DMS79 treated with DMSO at 0.1 percent for 48 hours (cell line): Measurements from ENCODE around the gene KCNQ5.

Experiments used
- DNase-seq: peaks from one replicate; lab custom pipeline; 2025; lab: John Stamatoyannopoulos, UW

Gene KCNQ5

DNA sequence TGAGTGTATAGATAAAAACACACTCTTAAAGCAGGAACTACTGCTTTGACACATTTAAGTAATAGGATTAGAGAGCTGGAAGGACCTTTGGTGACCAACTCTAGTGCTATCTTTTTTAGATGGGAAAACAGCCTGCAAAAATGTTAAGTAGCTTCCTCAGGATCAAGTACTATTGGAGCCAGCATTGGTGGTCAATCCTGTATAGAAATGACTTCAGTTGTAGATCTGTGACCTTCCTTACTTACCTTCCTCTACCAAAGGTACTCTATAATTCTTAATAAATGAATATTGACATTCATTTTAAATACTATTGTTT is 18.7 kb downstream of the KCNQ5 start:
- no peak for DNase-seq

DNA sequence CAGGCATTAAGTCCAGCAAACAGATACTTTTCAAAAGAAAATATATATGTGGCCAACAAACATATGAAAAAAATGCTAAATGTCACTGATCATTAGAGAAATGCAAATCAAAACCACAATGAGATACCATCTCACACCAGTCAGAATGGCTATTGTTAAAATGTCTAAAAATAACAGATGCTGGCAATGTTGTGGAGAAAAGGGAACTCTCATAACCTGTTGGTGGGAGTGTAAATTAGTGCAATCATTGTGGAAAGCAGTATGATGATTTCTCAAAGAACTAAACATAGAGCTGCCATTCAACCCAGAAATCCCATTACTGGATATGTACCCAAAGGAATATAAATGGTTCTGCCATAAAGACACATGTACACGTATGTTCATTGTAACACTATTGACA is 20.6 kb downstream of the KCNQ5 start:
- no peak for DNase-seq

DNA sequence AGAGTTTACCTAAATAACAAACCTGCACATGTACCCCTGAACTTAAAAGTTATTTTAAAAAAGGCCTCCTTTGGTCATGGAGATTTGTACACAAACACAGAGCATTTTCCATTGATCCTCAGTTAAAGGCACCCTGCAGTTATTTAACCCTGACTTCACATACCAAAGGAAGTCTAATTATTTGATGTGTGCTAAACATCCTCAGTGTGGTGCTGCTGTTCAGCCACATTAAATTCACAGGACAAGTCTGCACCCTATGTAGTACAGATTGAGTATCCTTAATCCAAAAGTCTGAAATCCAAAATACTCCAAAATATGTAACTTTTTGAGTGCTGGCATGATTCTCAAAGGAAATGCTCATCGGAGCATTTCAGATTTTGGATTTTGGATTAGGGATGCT is 21.4 kb downstream of the KCNQ5 start:
- no peak for DNase-seq

DNA sequence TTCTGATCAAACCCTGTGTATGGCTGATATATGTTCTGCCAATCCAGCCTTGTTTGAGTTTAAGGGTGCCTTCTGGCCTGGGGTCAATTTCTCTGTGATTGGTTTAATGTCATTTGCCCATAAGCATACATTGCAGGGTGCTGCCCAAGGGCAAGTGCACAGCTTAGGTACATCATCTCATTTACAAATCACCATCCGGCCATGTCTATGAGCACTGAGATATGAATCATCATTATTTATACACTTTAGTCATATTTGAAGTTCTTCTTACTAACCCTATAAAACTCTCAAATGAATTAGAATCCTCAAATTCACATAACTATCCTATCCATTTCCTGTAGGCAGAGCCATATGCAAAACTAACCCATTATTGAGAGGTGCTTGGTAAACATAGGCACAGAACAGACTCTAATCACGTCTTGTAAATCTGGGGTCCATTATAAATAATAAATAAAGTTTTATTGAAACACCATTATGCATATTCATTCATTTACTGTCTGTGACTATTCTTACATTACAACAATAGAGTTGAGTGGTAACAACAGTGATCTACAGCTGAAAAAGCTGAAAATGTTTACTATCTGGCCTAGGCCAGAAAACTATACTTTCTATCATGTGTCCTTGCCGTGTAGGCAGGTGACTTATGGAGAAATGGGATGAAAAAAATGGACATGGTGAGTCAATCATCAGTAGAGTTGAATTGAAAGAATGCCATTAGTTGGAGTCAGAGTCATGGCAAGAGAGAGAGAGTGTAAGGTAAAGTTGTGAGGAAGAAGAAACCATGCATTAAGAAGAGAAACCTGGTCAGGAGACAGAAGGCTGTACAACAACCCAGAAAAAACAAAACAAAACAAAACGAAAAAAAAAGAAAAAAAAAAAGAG is 25.0 kb downstream of the KCNQ5 start:
- no peak for DNase-seq

DNA sequence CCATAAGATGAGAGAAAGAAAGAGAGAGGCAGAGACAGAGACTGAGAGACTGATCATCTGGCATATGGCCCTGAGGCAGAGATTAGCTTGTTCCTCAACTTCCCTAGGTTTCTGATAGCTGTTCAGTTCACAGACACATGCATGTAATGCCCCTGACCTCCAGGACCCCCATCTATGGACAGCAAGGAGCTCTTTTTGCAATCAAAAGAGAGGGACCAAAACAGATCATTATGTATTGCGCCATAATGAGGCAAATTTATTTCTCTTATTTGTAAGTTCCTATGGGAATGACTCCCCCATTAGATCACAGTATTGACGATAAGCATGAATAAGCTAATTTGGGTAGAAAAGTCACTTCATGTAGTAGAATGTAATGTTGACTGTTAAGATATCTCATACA is 25.6 kb downstream of the KCNQ5 start:
- no peak for DNase-seq

DNA sequence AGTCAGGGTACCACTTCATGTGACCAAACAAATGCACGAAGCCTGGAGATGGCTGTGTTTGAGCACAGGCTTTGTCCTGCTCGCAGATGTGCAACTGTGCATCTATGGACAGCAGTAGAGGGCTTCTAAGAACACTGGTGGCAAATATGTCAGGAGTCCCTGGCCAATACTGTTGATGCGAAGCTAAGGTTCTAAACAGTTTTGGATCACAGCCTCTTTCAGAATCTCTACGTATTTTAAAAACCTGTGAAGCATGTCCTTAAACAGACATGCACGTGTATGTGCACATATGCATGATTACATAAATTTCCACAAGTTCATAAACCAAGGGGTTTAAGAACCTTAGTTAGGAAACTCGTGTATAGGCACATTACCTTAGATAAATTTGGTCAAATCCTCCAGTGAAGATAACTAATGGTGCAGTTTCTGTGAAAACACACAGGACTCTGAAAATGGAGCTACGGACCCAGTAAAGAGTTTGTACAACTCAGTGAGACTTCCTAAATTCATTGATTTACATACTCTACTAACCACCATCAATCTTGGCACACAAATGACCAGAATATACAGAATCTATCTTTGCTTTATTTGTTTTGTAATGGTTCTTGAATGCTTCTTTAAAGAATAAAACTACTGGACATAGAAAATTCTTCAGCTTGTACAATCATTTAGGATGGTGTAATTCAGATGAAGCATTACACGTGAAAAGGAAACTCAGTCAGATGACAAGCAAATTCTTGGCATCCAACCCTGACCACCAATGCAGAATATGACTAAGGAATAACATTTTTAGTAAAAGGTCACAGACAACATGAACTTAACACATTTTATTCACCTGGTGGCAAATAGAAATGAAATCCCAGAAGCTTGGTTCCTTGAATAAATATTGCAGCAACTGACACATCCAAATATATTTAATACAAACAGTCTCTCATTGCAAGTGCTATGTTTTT is 27.4 kb downstream of the KCNQ5 start:
- no peak for DNase-seq

DNA sequence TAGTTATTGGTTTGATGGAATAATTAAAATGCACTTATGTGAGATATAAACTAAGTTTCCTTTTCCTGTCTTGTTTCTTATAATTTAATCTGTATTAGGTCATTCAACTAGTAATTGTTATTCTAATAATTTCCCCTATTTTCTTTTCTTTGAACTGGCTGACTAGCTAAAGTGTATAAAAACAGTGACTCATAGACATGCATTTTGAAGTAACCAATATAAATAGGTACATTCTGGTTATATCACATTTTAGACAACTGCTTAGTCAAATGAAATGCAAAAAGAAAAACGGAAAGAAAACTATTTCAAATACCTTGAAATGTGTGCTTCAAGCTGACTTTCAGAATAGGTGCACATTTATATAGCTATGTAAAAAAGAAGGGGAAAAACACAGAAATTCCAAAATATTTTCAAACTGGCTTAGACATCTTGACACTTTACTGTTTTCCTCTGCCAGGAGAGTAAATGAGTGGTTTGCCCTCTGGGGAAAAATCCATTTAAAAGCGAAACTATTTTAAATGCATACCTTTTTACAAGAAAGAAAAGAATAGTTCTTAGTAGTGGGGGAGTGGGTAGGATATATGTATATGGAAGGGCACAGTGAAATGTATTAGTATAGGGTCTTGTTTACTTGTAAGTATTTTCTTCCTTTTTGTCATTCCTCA is 28.3 kb downstream of the KCNQ5 start:
- no peak for DNase-seq

DNA sequence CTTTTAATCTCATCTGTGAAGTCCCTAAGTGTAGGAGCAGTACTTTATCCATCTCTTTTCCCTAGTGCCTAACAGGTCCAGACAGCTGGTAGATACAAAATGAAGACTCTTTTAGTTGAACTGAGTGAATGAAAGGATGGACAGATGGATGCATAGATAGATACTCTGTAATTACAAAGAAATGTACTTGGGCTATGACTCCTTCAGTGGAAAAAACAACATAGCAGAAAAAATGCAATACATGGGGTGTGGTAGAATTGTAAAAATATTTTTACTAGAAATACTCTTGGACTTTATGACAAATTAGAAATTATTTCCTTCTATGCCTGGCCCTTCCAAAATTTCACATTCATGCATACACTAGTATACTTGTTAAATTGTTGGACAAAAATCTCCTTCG is 29.3 kb downstream of the KCNQ5 start:
- DNase-seq, result no peak

DNA sequence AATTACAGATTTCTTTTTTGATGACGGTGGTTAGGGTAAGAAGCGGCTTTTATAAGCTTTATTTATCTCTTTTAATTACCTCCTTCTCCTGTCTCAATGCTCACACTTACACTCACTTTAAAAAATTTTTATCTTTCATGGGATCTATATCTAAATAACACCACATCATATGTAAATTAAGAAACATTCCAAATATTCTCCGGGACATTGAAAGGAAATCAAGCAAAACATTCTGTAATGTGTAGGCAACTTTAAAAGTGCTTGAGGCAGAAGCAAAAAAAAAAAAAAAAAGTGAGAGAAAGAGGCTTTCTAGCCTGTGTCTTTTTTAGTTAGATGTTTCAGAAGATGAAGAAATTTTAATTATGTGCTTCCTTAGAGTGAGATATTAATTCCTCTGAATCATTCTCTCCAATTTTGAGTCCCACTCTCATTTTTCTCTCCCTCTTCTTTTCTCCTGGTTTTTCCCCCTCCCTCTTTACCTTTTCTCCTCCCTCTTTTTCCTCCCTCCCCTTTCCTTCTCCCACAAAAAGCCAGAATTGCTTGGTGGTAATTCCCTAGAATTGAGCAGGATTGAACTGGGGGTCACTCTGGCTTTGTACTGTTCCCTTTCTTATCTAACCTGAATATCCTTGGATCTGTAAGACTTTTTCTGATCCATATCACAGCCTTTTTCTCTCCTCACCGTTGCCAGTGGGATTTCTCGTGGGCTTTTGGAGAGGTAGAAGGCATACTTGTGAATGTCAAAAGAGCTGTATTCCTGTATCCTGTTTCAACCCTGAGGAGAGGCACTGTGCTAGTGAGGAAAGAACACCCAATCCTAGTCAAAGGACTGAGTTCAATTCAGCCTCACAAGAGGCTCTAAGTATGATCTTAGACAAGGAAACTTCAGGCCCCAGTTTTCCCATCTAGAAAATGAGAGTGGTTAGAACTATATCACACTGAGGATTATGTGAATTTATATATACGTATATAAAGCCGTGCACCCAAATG is 30.4 kb downstream of the KCNQ5 start:
- DNase-seq, result no peak

DNA sequence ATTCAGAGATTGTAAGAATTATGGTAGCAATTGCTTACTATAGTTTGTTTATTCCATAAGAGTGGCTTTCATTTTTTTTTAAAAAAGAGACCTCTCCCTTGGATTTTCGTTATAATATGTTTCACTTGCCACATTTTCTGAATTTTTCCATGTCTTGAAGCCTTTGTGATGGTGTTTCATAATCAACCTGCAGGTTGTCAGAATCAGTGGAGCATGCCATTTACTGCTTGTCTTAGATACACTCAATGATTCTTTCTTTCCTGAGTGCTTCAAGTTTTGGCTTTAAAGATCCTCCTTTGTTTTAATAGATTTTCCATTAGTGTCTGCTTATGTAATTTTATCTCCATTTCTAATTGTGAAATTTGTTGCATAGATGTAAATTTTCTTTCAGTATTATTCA is 31.2 kb downstream of the KCNQ5 start:
- DNase-seq, result no peak

DNA sequence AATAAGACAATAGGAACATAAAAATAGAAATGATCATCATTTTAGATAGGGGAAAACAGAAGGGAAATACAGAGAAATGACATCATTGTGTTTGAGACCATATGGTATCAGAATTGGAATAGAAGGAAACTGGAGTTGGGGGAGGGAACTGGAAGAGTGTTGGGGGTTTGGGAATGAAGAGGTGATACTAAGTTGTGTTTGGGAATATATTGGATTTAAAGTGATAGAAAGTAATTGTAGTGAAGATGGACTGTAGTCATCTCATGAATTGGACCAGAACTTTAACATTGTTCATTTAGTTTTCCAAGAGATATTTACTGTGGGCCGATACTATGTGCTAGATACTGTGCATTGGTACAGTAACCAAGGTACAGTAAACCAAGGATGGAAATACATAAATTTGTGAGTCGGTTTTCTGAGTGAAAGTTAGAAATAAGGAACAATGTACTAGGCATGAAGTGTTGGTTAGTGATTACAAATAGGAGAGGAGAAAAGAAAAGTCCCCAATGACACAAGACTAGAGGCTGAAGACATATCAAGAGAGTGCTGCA is 32.3 kb downstream of the KCNQ5 start:
- DNase-seq, result no peak

DNA sequence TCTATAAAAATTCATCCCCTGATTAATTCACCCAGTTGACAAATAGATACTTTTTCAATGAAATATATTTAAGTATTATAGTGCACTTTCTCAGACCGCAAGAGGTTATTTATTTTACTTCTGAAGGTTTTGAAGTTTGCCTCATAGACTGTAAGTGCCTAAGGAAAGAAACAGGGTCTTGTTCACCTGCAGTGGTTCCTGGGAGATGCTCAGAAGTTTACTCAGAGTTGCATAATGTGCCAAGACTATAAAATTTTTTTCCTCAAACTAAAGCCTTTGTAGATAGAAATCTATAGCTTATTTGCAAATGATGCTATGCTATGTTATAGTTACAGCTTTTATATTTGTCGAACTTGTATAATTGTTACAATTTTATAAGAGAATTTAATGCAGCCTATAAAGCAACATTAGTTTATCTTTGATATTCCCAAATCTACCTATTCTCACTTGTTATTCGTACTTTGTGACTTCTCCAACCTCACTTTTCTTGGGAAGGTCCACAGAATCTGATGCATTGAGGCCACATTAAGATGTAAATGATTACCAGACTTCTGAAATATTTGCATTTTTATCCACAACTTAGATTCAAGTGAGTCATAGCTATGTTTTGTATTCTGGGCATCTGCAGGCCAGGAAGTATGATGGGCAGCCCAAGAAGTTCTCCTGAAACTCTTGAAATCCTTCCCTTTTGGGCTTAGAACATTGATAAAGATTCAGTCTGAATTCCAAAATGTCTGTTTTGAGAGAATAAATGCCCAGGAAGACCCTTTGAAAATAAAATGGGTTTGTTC is 35.7 kb downstream of the KCNQ5 start:
- DNase-seq, result no peak

DNA sequence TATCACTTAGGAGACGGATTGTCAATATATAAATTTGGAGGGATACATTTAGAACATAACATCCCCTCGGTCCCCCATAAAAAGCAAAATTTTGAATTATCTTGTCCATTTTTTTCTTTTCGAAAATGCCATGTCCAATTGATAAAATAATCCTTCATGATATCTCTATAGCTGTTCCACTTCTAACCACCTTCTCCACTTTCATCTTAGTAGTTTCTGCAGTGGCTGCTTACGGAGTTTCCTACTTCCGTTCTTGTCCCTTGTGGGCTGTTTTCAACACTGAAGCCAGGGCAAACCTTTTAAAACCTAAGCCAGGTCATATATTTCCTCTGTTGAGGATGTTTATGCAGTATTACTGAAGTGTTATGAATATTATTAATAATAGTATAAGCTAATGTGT is 37.9 kb downstream of the KCNQ5 start:
- DNase-seq, result no peak

DNA sequence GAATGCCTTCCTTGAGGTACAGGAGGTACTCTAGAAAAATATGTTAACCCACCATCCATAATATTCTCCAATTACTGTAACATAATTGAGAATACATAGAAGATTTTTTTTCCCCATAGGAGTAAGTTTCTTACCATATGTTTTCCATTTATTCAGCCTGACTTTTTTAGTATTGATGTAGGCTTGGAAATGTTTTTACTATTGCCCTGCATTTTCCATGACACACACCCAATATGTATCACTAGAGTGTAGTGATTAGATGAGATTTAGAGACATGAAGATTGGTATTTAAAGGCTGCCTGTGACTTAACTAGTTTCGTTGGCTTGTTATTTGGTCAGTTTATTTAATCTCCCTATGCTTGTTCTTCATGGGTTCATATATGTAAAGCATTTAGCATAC is 39.5 kb downstream of the KCNQ5 start:
- no peak for DNase-seq

DNA sequence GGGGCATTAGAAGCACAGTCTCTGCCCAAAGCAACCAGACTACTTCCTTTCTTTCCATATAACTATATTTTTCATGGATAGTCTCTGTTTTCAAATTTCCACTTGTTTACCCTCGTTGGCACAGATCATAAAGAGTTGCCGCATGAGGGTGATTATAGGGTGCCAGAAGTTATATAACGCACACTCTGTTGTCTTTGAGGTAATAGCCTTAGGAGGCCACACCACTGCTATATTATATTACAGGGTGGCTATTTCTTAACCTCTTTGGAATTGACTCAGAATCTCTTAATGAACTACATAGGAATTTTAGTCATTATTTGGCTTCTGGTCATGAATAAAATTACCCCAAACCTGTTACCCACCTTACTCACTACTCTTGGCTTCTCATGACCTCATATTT is 43.7 kb downstream of the KCNQ5 start:
- no peak for DNase-seq

DNA sequence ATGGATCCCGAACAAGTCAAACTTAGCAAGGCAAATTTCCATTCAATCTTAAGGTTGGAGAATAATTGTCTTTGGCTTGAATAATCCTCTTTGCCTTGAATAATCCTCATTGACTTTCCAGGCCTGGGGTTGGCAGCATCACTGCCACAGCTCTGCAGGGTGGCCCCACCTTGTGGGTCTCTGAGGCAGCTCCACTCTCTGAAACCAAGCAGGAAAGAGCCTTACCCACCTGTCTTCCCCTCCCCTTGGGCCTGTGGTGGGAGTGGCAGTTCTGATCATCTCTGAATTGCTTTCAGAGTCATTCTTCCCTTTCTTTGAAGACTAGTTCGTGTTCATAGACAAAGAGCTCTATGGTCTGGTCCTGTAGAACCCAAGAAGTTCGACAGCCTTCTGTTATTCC is 47.5 kb downstream of the KCNQ5 start:
- DNase-seq, result no peak

DNA sequence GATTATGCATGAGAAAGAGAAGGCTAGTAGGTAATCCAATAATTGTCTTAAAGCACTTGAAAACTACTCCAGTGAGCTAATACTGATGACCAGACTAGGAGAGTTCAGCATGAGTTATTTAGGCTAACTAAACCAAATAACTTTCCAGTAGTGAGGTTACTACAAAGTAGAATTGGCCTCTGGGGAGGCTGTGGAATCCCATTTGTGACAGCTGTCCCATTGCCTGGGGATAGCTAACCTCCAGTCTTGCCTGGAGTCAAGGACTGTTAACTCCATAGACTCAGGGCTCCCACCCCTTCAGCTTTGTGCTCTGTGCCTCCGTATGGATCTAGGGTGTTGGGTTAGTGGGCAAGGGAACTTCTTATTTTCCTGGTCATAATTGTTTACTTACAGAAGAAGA is 51.0 kb downstream of the KCNQ5 start:
- DNase-seq, result no peak

DNA sequence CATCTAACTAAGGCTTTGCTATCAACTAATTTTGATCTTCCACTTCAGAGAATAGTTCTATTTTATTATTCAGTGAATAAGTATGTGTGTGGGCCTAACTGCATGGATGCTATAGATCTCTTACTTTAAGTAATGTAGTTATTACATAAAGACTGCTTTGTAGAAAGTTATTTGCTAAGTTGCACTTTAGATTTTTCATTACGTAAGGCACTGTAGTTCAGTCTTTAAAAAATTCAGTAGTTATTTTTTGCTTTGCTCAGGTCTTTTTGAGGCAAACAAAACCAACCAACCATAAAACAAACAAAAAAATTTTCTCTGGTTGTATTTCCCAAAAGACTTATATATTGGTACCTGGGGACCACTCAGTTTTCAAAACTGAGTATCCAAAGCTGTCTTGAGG is 53.0 kb downstream of the KCNQ5 start:
- no peak for DNase-seq

DNA sequence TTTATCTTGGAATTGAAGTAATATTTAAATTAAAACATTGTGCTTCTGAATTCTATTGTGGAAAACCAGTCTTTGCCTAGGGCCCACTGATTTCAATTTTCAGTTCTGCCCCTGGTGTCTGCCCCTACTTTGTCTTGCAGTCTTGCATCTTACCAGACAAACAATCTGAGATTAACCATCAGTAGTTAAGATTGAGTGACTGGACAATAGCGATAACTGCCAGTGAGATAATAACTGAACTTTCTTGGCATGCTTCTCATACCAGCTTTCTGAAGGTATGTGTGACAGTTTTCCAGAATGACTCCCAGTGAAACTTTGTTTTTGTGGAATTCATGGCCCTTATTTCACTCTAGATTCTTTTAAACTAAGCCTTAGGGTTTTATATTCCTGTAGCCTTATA is 53.5 kb downstream of the KCNQ5 start:
- DNase-seq, result no peak

DNA sequence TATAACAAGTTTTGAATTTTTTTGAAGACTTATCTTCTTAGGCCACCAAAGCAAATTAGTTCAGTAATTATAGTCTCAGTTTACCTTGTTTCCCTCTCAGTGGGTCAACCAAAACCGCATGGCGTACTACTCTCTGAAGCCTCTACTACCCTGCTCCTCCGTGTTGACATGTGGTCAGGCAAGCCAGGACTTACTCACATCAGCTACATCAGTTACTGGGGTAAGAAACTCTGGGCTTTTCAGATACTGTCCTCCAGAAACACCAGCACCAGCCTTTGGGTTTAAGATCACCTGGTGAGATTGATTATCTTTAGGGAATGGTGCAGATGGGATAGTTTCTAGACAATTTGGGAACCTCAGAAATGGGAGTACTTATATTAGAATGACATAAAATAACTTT is 55.1 kb downstream of the KCNQ5 start:
- DNase-seq, result no peak
